HEK293 (cell line): ENCODE results near the gene SPNS2.
A peak's percentile ranks its signal among the peaks of the same experiment; 100 is the strongest.

Experiments used
- HOXD13 ChIP-seq: sonication (generic); formaldehyde crosslinking; IDR thresholded peaks from 2 replicates; pipeline ENCODE4 v1.8.0; 2022; ENCODE audit warnings: missing genetic modification reagents, borderline replicate concordance
- IKZF3 ChIP-seq: fragments of 450-650 bp; IDR thresholded peaks from 2 replicates; pipeline ENCODE4 v1.5.0; 2018; ENCODE audit warnings: missing biosample characterization, mild to moderate bottlenecking, missing genetic modification characterization, moderate library complexity
- KLF1 ChIP-seq: fragments of 450-650 bp; formaldehyde crosslinking; IDR thresholded peaks from 2 replicates; pipeline ENCODE4 v1.5.1; 2016; ENCODE audit warnings: missing biosample characterization, missing genetic modification characterization
- KLF7 ChIP-seq: fragments of 450-650 bp; formaldehyde crosslinking; IDR thresholded peaks from 2 replicates; pipeline ENCODE4 v1.5.1; 2016; ENCODE audit warnings: missing biosample characterization, missing genetic modification characterization, borderline replicate concordance
- KLF8 ChIP-seq: fragments of 450-650 bp; formaldehyde crosslinking; IDR thresholded peaks from 2 replicates; pipeline ENCODE4 v1.5.1; 2016; ENCODE audit warnings: missing biosample characterization, missing genetic modification characterization
- PRDM1 ChIP-seq: fragments of 450-650 bp; formaldehyde crosslinking; IDR thresholded peaks from 2 replicates; pipeline ENCODE4; 2016; ENCODE audit warnings: missing biosample characterization, missing genetic modification characterization
- SCRT2 ChIP-seq: fragments of 450-650 bp; formaldehyde crosslinking; IDR thresholded peaks from 2 replicates; pipeline ENCODE4 v1.5.1; 2016; ENCODE audit warnings: missing biosample characterization, missing genetic modification characterization
- SP3 ChIP-seq: fragments of 450-650 bp; formaldehyde crosslinking; IDR thresholded peaks from 2 replicates; pipeline ENCODE4 v1.5.1; 2016; ENCODE audit warnings: missing biosample characterization, missing genetic modification characterization
- SP7 ChIP-seq: fragments of 450-650 bp; formaldehyde crosslinking; IDR thresholded peaks from 2 replicates; pipeline ENCODE4 v1.5.1; 2016; ENCODE audit warnings: missing biosample characterization, missing genetic modification characterization
- WT1 ChIP-seq: fragments of 450-650 bp; formaldehyde crosslinking; IDR thresholded peaks from 2 replicates; pipeline ENCODE4 v1.5.1; 2016; ENCODE audit warnings: missing biosample characterization, missing genetic modification characterization
- YY1 ChIP-seq: fragments of 450-650 bp; formaldehyde crosslinking; IDR thresholded peaks from 2 replicates; pipeline ENCODE4 v1.5.1; 2018; ENCODE audit warnings: missing biosample characterization, missing genetic modification characterization
- ZBTB1 ChIP-seq: fragments of 450-650 bp; formaldehyde crosslinking; IDR thresholded peaks from 2 replicates; pipeline ENCODE4 v1.5.1; 2016; ENCODE audit warnings: missing biosample characterization, missing genetic modification characterization
- ZBTB17 ChIP-seq: fragments of 450-650 bp; formaldehyde crosslinking; IDR thresholded peaks from 2 replicates; pipeline ENCODE4 v1.5.1; 2016; ENCODE audit warnings: missing biosample characterization, missing genetic modification characterization
- ZBTB44 ChIP-seq: fragments of 450-650 bp; IDR thresholded peaks from 2 replicates; pipeline ENCODE4 v1.5.1; 2018; ENCODE audit warnings: missing biosample characterization, mild to moderate bottlenecking, missing genetic modification characterization
- ZEB2 ChIP-seq: fragments of 450-650 bp; formaldehyde crosslinking; IDR thresholded peaks from 2 replicates; pipeline ENCODE4 v1.5.1; 2016; ENCODE audit warnings: missing biosample characterization, missing genetic modification characterization
- ZFP41 ChIP-seq: fragments of 450-650 bp; formaldehyde crosslinking; IDR thresholded peaks from 2 replicates; pipeline ENCODE4 v1.5.1; 2016; ENCODE audit warnings: missing biosample characterization, missing genetic modification characterization, borderline replicate concordance
- ZIC2 ChIP-seq: fragments of 450-650 bp; formaldehyde crosslinking; IDR thresholded peaks from 2 replicates; pipeline ENCODE4 v1.5.1; 2016; ENCODE audit warnings: missing biosample characterization, missing genetic modification characterization
- ZNF155 ChIP-seq: fragments of 450-650 bp; formaldehyde crosslinking; IDR thresholded peaks from 2 replicates; pipeline ENCODE4 v1.5.1; 2016; ENCODE audit warnings: missing biosample characterization, missing genetic modification characterization
- ZNF24 ChIP-seq: fragments of 450-650 bp; formaldehyde crosslinking; IDR thresholded peaks from 2 replicates; pipeline ENCODE4 v1.5.1; 2016; ENCODE audit warnings: missing biosample characterization, missing genetic modification characterization
- ZNF341 ChIP-seq: fragments of 450-650 bp; formaldehyde crosslinking; IDR thresholded peaks from 2 replicates; pipeline ENCODE4; 2016; ENCODE audit warnings: low read depth, missing biosample characterization, missing genetic modification characterization
- ZNF423 ChIP-seq: fragments of 450-650 bp; formaldehyde crosslinking; IDR thresholded peaks from 2 replicates; pipeline ENCODE4 v1.5.1; 2016; ENCODE audit warnings: missing biosample characterization, missing genetic modification characterization
- ZNF426 ChIP-seq: fragments of 450-650 bp; formaldehyde crosslinking; IDR thresholded peaks from 2 replicates; pipeline ENCODE4 v1.5.1; 2017; ENCODE audit warnings: missing biosample characterization, missing genetic modification characterization, mild to moderate bottlenecking, inconsistent platforms, moderate library complexity
- ZNF473 ChIP-seq: fragments of 450-650 bp; formaldehyde crosslinking; IDR thresholded peaks from 2 replicates; pipeline ENCODE4 v1.5.1; 2017; ENCODE audit warnings: missing biosample characterization, missing genetic modification characterization
- ZNF513 ChIP-seq: fragments of 450-650 bp; IDR thresholded peaks from 2 replicates; pipeline ENCODE4 v1.5.1; 2018; ENCODE audit warnings: missing biosample characterization, missing genetic modification characterization
- ZNF529 ChIP-seq: fragments of 450-650 bp; formaldehyde crosslinking; IDR thresholded peaks from 2 replicates; pipeline ENCODE4 v1.5.1; 2017; ENCODE audit warnings: missing genetic modification characterization, missing biosample characterization; ENCODE audit not compliant: insufficient replicate concordance
- ZNF629 ChIP-seq: fragments of 450-650 bp; formaldehyde crosslinking; IDR thresholded peaks from 2 replicates; pipeline ENCODE4 v1.5.1; 2017; ENCODE audit warnings: missing biosample characterization, missing genetic modification characterization
- ZNF660 ChIP-seq: fragments of 450-650 bp; IDR thresholded peaks from 2 replicates; pipeline ENCODE4 v1.5.1; 2018; ENCODE audit warnings: missing biosample characterization, mild to moderate bottlenecking, missing genetic modification characterization
- ZNF670 ChIP-seq: fragments of 450-650 bp; formaldehyde crosslinking; IDR thresholded peaks from 2 replicates; pipeline ENCODE4 v1.5.1; 2016; ENCODE audit warnings: missing biosample characterization, missing genetic modification characterization, low read depth
- ZNF692 ChIP-seq: fragments of 450-650 bp; formaldehyde crosslinking; IDR thresholded peaks from 2 replicates; pipeline ENCODE4 v1.5.1; 2016; ENCODE audit warnings: missing biosample characterization, missing genetic modification characterization
- ZNF701 ChIP-seq: fragments of 450-650 bp; formaldehyde crosslinking; IDR thresholded peaks from 2 replicates; pipeline ENCODE4 v1.5.1; 2016; ENCODE audit warnings: missing biosample characterization, missing genetic modification characterization
- ZNF777 ChIP-seq: fragments of 450-650 bp; formaldehyde crosslinking; IDR thresholded peaks from 2 replicates; pipeline ENCODE4 v1.5.1; 2017; ENCODE audit warnings: missing biosample characterization, missing genetic modification characterization, borderline replicate concordance
- ZNF791 ChIP-seq: fragments of 450-650 bp; formaldehyde crosslinking; IDR thresholded peaks from 2 replicates; pipeline ENCODE4 v1.5.1; 2016; ENCODE audit warnings: missing biosample characterization, missing genetic modification characterization
- TF ChIP-seq, protein P1 (sequence below): fragments of 450-650 bp; formaldehyde crosslinking; IDR thresholded peaks from 2 replicates; pipeline ENCODE4 v1.5.1; 2016; ENCODE audit warnings: missing biosample characterization, missing genetic modification characterization

SPNS2 gene

DNA sequence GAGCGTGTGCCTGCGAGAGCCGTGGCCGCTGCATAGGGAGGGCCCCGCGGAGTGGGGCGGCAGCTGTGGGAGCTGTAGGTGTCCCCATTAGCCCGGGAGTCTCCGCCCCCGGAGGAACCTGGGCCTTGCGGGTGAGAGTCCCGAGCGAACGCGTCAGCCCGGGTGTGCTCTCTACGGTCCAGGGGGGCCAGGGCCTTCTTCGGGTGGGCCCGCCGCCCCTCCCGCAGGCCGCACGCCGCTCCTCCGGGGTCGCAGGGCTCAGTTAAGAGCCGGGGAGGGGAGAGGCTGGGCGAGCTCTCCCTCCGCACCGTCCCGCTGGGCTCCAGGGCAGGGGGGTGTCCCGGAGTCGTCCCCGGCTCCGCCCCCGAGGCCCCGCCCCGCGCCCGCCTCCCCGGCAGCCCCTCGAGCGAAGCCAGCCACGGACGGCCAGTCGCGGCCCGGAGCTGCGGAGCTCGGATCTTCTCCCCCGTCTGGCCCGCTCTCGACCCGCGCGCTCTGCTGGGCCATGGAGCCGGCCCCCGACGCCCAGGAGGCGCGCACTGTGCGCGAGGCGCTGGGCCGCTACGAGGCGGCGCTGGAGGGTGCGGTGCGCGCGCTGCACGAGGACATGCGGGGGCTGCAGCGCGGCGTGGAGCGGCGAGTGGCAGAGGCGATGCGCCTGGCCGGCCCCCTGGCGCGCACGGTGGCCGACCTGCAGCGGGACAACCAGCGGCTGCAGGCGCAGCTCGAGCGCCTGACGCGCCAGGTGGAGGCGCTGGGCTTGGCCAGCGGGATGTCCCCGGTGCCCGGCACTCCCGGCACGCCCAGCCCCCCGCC lies 85.6 kb downstream of the SPNS2 start, which contains the start of gene SMTNL2 (continued):
- no peak for TF ChIP-seq ZNF513 (tag by site-specific recombination)
- peak; percentile 60 for TF ChIP-seq WT1 (tag by site-specific recombination)
- TF ChIP-seq ZNF701 (tag by site-specific recombination) = no peak
- peak; percentile 81 for TF ChIP-seq SP3 (tag by site-specific recombination)
- peak; percentile 28; the same call in 1 of the 2 replicates for TF ChIP-seq KLF8 (tag by site-specific recombination)
- TF ChIP-seq ZFP41 (tag by site-specific recombination) = no peak
- no peak for TF ChIP-seq ZNF426 (tag by site-specific recombination)
- no peak for TF ChIP-seq PRDM1 (tag by site-specific recombination)
- peak; percentile 52 for TF ChIP-seq SCRT2 (tag by site-specific recombination)
- peak; percentile 70 for TF ChIP-seq ZNF341 (tag by site-specific recombination)
- TF ChIP-seq ZNF692 (tag by site-specific recombination) = peak; percentile 85
- 0 out of 2 replicates have a peak, but pooled peaks have one; percentile 9 for TF ChIP-seq IKZF3
- no peak for TF ChIP-seq ZNF777 (tag by site-specific recombination)
- peak; percentile 45 for TF ChIP-seq ZBTB44 (tag by site-specific recombination)
- TF ChIP-seq ZNF660 (tag by site-specific recombination) = peak; percentile 33; the same call in 1 of the 2 replicates
- TF ChIP-seq ZNF670 (tag by site-specific recombination) = no peak
- peak; percentile 42; the same call in 1 of the 2 replicates for TF ChIP-seq SP7 (tag by site-specific recombination)
- no peak for TF ChIP-seq ZNF791
- TF ChIP-seq ZNF529 = no peak
- peak; percentile 67 for TF ChIP-seq ZIC2
- no peak for TF ChIP-seq ZNF473
- peak; percentile 13; the same call in 1 of the 2 replicates for TF ChIP-seq YY1
- peak; percentile 50; the same call in 1 of the 2 replicates for TF ChIP-seq ZNF423 (tag by site-specific recombination)
- TF ChIP-seq, protein P1, sequence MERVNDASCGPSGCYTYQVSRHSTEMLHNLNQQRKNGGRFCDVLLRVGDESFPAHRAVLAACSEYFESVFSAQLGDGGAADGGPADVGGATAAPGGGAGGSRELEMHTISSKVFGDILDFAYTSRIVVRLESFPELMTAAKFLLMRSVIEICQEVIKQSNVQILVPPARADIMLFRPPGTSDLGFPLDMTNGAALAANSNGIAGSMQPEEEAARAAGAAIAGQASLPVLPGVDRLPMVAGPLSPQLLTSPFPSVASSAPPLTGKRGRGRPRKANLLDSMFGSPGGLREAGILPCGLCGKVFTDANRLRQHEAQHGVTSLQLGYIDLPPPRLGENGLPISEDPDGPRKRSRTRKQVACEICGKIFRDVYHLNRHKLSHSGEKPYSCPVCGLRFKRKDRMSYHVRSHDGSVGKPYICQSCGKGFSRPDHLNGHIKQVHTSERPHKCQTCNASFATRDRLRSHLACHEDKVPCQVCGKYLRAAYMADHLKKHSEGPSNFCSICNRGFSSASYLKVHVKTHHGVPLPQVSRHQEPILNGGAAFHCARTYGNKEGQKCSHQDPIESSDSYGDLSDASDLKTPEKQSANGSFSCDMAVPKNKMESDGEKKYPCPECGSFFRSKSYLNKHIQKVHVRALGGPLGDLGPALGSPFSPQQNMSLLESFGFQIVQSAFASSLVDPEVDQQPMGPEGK (tag by site-specific recombination) = peak; percentile 87
- peak; percentile 72 for TF ChIP-seq ZEB2 (tag by site-specific recombination)
- no peak for TF ChIP-seq ZNF629
- no peak for TF ChIP-seq ZNF155
- no peak for TF ChIP-seq ZBTB1 (tag by site-specific recombination)
- no peak for TF ChIP-seq ZNF24 (tag by site-specific recombination)
- no peak for TF ChIP-seq HOXD13 (CRISPR knock-in tag)
- no peak for TF ChIP-seq KLF7
- peak; percentile 62 for TF ChIP-seq ZBTB17 (tag by site-specific recombination)
- TF ChIP-seq KLF1 = 0 out of 2 replicates have a peak, but pooled peaks have one; percentile 32
